ENCODE results near the gene NEK3. TPM values are rescaled to one million over a fixed set of nuclear protein-coding genes. Genes with fewer than 3 reads are reported as not detected.
"Not testable (repeated sequence)": the region's sequence is repeated elsewhere in the genome, so short reads cannot be mapped to it uniquely, and the experiment has no call there.

The NEK3 gene
- total and polyA plus RNA-seq, 2 experiments from 2014 or later = 8.9 to 11.1 TPM

- TF ChIP-seq EZH2 (IDR thresholded peaks at IDR 0.05; ENCODE audit: insufficient read depth, poor library complexity, severe bottlenecking) (no peak), EZH2phosphoT487 (IDR thresholded peaks at IDR 0.05; ENCODE audit: insufficient read depth, low read depth) (no peak)
- no peak overlapping the region for H3K9ac ChIP-seq
- WGBS, 2 experiments (ENCODE audit: low coverage in 1 of 2, low lambda C conversion rate in 2 of 2, missing lambda C conversion rate in 2 of 2) = 30 to 36% methylated on average over 2 of the region's 2 CpGs
- no peak overlapping the region for H3K4me2 ChIP-seq (ENCODE audit: unreplicated experiment)
- no peak overlapping the region for H3K27ac ChIP-seq
- no peaks in the 10 kb centered on the region for H3K4me1 ChIP-seq (ENCODE audit: insufficient read depth)
- H4K20me1 ChIP-seq (ENCODE audit: insufficient read depth) = no peaks in the 10 kb centered on the region
- in situ Hi-C loops (cut with MboI) = no loop called here
- DNase-seq = no peak
- H3F3A ChIP-seq (ENCODE audit: insufficient read depth) = no peaks in the 10 kb centered on the region
- no peak overlapping the region for H2AFZ ChIP-seq
- H3K9me3 ChIP-seq (ENCODE audit: low read depth) = no peaks in the 10 kb centered on the region
- no peaks in the 10 kb centered on the region for H3K36me3 ChIP-seq (ENCODE audit: low read depth)
- H3K27me3 ChIP-seq (replicated peaks; ENCODE audit: insufficient read depth) = no peaks in the 10 kb centered on the region
- H3K79me2 ChIP-seq (ENCODE audit: insufficient read depth) = no peaks in the 10 kb centered on the region
- no peak overlapping the region for H3K4me3 ChIP-seq
- no peaks in the 10 kb centered on the region for H3K9me2 ChIP-seq (ENCODE audit: insufficient read depth)
Measured at GRCh38 chr13:52092087-52092486, 67.3 kb downstream of the NEK3 start.

GRCh38 chr13:52091473-52091872 is 67.9 kb downstream of the NEK3 start:
- H3K4me2 ChIP-seq (ENCODE audit: unreplicated experiment) = no peak overlapping the region
- in situ Hi-C loops (cut with MboI) = no loop called here
- no peak for DNase-seq
- TF ChIP-seq EZH2 (IDR thresholded peaks at IDR 0.05; ENCODE audit: insufficient read depth, poor library complexity, severe bottlenecking) = no peak
- no peak for TF ChIP-seq EZH2phosphoT487 (IDR thresholded peaks at IDR 0.05; ENCODE audit: insufficient read depth, low read depth)
- H3K4me3 ChIP-seq = no peak overlapping the region
- H3F3A ChIP-seq (ENCODE audit: insufficient read depth) = no peaks in the 10 kb centered on the region
- 42 to 51% methylated on average over 2 of the region's 2 CpGs for WGBS, 2 experiments (ENCODE audit: low coverage in 1 of 2, low lambda C conversion rate in 2 of 2, missing lambda C conversion rate in 2 of 2)
- no peak overlapping the region for H2AFZ ChIP-seq
- no peaks in the 10 kb centered on the region for H3K27me3 ChIP-seq (replicated peaks; ENCODE audit: insufficient read depth)
- H3K27ac ChIP-seq = no peak overlapping the region
- H3K79me2 ChIP-seq (ENCODE audit: insufficient read depth) = no peaks in the 10 kb centered on the region
- H3K4me1 ChIP-seq (ENCODE audit: insufficient read depth) = no peaks in the 10 kb centered on the region
- no peaks in the 10 kb centered on the region for H3K9me3 ChIP-seq (ENCODE audit: low read depth)
- no peaks in the 10 kb centered on the region for H4K20me1 ChIP-seq (ENCODE audit: insufficient read depth)
- H3K9me2 ChIP-seq (ENCODE audit: insufficient read depth) = no peaks in the 10 kb centered on the region
- no peak overlapping the region for H3K9ac ChIP-seq
- H3K36me3 ChIP-seq (ENCODE audit: low read depth) = no peaks in the 10 kb centered on the region

GRCh38 chr13:52085421-52085820 is 74.0 kb downstream of the NEK3 start:
- H2AFZ ChIP-seq = no peak overlapping the region

GRCh38 chr13:52084981-52085380 is 74.4 kb downstream of the NEK3 start:
- H3K4me1 ChIP-seq (ENCODE audit: insufficient read depth); H3K27me3 ChIP-seq (replicated peaks; ENCODE audit: insufficient read depth); H3K36me3 ChIP-seq (ENCODE audit: low read depth); H3K4me2 ChIP-seq (ENCODE audit: unreplicated experiment); H2AFZ ChIP-seq; H3K9me3 ChIP-seq (ENCODE audit: low read depth); H4K20me1 ChIP-seq (ENCODE audit: insufficient read depth); H3K79me2 ChIP-seq (ENCODE audit: insufficient read depth); in situ Hi-C loops (cut with MboI); H3K9me2 ChIP-seq (ENCODE audit: insufficient read depth); H3F3A ChIP-seq (ENCODE audit: insufficient read depth); H3K9ac ChIP-seq; DNase-seq; H3K27ac ChIP-seq; H3K4me3 ChIP-seq: not testable (repeated sequence)
- 69 to 71% methylated on average over 3 of the region's 3 CpGs for WGBS, 2 experiments (ENCODE audit: low coverage in 1 of 2, low lambda C conversion rate in 2 of 2, missing lambda C conversion rate in 2 of 2)

More at GRCh38 chr13:52085421-52085820, 74.0 kb downstream of the NEK3 start:
- TF ChIP-seq EZH2 (IDR thresholded peaks at IDR 0.05; ENCODE audit: insufficient read depth, poor library complexity, severe bottlenecking) = no peak
- 25 to 28% methylated on average over 2 of the region's 2 CpGs for WGBS, 2 experiments (ENCODE audit: low coverage in 1 of 2, low lambda C conversion rate in 2 of 2, missing lambda C conversion rate in 2 of 2)
- no peaks in the 10 kb centered on the region for H3K4me1 ChIP-seq (ENCODE audit: insufficient read depth)
- H3K9ac ChIP-seq = no peak overlapping the region
- no peaks in the 10 kb centered on the region for H3K79me2 ChIP-seq (ENCODE audit: insufficient read depth)
- H3K27ac ChIP-seq = no peak overlapping the region
- DNase-seq = peak; percentile 83
- no peaks in the 10 kb centered on the region for H3K36me3 ChIP-seq (ENCODE audit: low read depth)
- no peak overlapping the region for H3K4me2 ChIP-seq (ENCODE audit: unreplicated experiment)
- no peaks in the 10 kb centered on the region for H3K27me3 ChIP-seq (replicated peaks; ENCODE audit: insufficient read depth)
- no peaks in the 10 kb centered on the region for H3F3A ChIP-seq (ENCODE audit: insufficient read depth)
- no peak overlapping the region for H3K4me3 ChIP-seq
- no peaks in the 10 kb centered on the region for H3K9me3 ChIP-seq (ENCODE audit: low read depth)
- no peaks in the 10 kb centered on the region for H3K9me2 ChIP-seq (ENCODE audit: insufficient read depth)
- in situ Hi-C loops (cut with MboI) = no loop called here
- H4K20me1 ChIP-seq (ENCODE audit: insufficient read depth) = no peaks in the 10 kb centered on the region

Other genes starting within 250 kb of the NEK3 start
- 0.32 and 1.5 TPM in 2 replicates for gene ATP7B, start 148.1 kb downstream of the NEK3 start, total RNA-seq (2014; rRNA removed; shearing (Covaris generic))
- gene ATP7B, start 148.1 kb downstream of the NEK3 start, polyA plus RNA-seq (2016; fragmentation: Nextera tagmentation; extraction: Ambion mirVana) = 0.09 and 0.10 TPM in 2 replicates
- gene ALG11, start 147.2 kb downstream of the NEK3 start, total RNA-seq (2014; rRNA removed; shearing (Covaris generic)) = 24.8 and 33.3 TPM in 2 replicates
- gene ALG11, start 147.2 kb downstream of the NEK3 start, polyA plus RNA-seq (2016; fragmentation: Nextera tagmentation; extraction: Ambion mirVana) = 30.4 and 31.6 TPM in 2 replicates
- gene UTP14C, start 134.9 kb downstream of the NEK3 start, total RNA-seq (2014; rRNA removed; shearing (Covaris generic)) = 12.4 and 14.0 TPM in 2 replicates
- 5.7 and 6.1 TPM in 2 replicates for gene UTP14C, start 134.9 kb downstream of the NEK3 start, polyA plus RNA-seq (2016; fragmentation: Nextera tagmentation; extraction: Ambion mirVana)
- gene NEK5, start 30.5 kb downstream of the NEK3 start, total RNA-seq (2014; rRNA removed; shearing (Covaris generic)) = not detected in 2 replicates
- 0.13 and 0.19 TPM in 2 replicates for gene NEK5, start 30.5 kb downstream of the NEK3 start, polyA plus RNA-seq (2016; fragmentation: Nextera tagmentation; extraction: Ambion mirVana)
- gene THSD1, start 246.6 kb upstream of the NEK3 start, total RNA-seq (2014; rRNA removed; shearing (Covaris generic)) = 11.4 and 11.6 TPM in 2 replicates
- gene THSD1, start 246.6 kb upstream of the NEK3 start, polyA plus RNA-seq (2016; fragmentation: Nextera tagmentation; extraction: Ambion mirVana) = 11.5 and 12.0 TPM in 2 replicates